Hepatocyte (in vitro differentiated cells): ENCODE data around the gene PAM. TPM values are rescaled to one million over a fixed set of nuclear protein-coding genes. Genes with fewer than 3 reads are reported as not detected.

Experiments used
- DNase-seq: peaks from one replicate; pipeline ENCODE4 v3.0.0-alpha.2; 2016; ENCODE audit warnings: low spot score
- H2AFZ ChIP-seq: fragments of 200-600 bp; sonication (generic); 2 replicates; pipeline ENCODE4 v1.6.0; 2016; ENCODE audit warnings: antibody characterized with exemption, mild to moderate bottlenecking
- H3K27ac ChIP-seq: fragments of 200-600 bp; sonication (generic); 2 replicates; pipeline ENCODE4 v1.5.1; 2016; ENCODE audit warnings: mild to moderate bottlenecking
- H3K27me3 ChIP-seq: fragments of 200-600 bp; sonication (generic); 2 replicates; pipeline ENCODE4 v1.6.1; 2016
- H3K36me3 ChIP-seq: fragments of 200-600 bp; sonication (generic); replicated peaks from 2 replicates; pipeline ENCODE4 v1.5.1; 2016; ENCODE audit warnings: low read depth; ENCODE audit not compliant: insufficient read depth
- H3K4me1 ChIP-seq: fragments of 200-600 bp; sonication (generic); 2 replicates; pipeline ENCODE4 v1.5.1; 2016; ENCODE audit warnings: mild to moderate bottlenecking, moderate library complexity; ENCODE audit not compliant: insufficient read depth
- H3K4me2 ChIP-seq: fragments of 200-600 bp; sonication (generic); 2 replicates; pipeline ENCODE4 v1.6.0; 2016
- H3K4me3 ChIP-seq: fragments of 200-600 bp; sonication (generic); 2 replicates; pipeline ENCODE4 v1.5.1; 2016; ENCODE audit warnings: mild to moderate bottlenecking
- H3K79me2 ChIP-seq: fragments of 200-600 bp; sonication (generic); 2 replicates; pipeline ENCODE4 v1.6.0; 2017; ENCODE audit warnings: mild to moderate bottlenecking
- H3K9me2 ChIP-seq: fragments of 200-600 bp; sonication (generic); replicated peaks from 2 replicates; pipeline ENCODE4 v1.6.0; 2017; ENCODE audit warnings: mild to moderate bottlenecking; ENCODE audit not compliant: insufficient read depth
- H3K9me3 ChIP-seq: fragments of 200-600 bp; sonication (generic); 2 replicates; pipeline ENCODE4 v1.5.1; 2016; ENCODE audit warnings: low read depth, mild to moderate bottlenecking
- H4K20me1 ChIP-seq: fragments of 200-600 bp; sonication (generic); 2 replicates; pipeline ENCODE4 v1.6.0; 2016; ENCODE audit warnings: mild to moderate bottlenecking; ENCODE audit not compliant: insufficient read depth, poor library complexity, severe bottlenecking
- CTCF ChIP-seq: fragments of 200-600 bp; sonication (generic); IDR thresholded peaks from 2 replicates; pipeline ENCODE4 v1.5.1; 2016; ENCODE audit warnings: antibody characterized with exemption, mild to moderate bottlenecking; ENCODE audit not compliant: poor library complexity
- EZH2 ChIP-seq: fragments of 200-600 bp; sonication (generic); IDR thresholded peaks from 2 replicates; pipeline ENCODE4 v1.6.1; 2016; ENCODE audit warnings: antibody characterized with exemption, mild to moderate bottlenecking, borderline replicate concordance
- EZH2phosphoT487 ChIP-seq: fragments of 200-600 bp; sonication (generic); IDR thresholded peaks from one replicate; pipeline ENCODE4 v1.6.1; 2018; ENCODE audit warnings: antibody characterized with exemption, mild to moderate bottlenecking, low read depth, moderate library complexity; ENCODE audit not compliant: unreplicated experiment, severe bottlenecking
- WGBS: methylation state at CpG from one replicate; pipeline ENCODE4 v1.1.6; 2016; ENCODE audit warnings: low lambda C conversion rate; ENCODE audit errors: missing lambda C conversion rate; 5-methylcytosine and 5-hydroxymethylcytosine counted together
- polyA plus RNA-seq: library from polyadenylated mRNA; unstranded; fragments of >200 nt; fragmentation: Nextera tagmentation; extraction: Ambion mirVana; gene quantifications from 2 replicates; pipeline ENCODE4 v1.2.1, GENCODE V29; 2016
- total RNA-seq: library from RNA; depleted of rRNA; stranded (reverse); fragments of >200 nt; gene quantifications from 2 replicates; pipeline ENCODE4 v1.2.3, GENCODE V29; 2014

PAM gene
- total and polyA plus RNA-seq, 2 experiments from 2014 or later: 118 to 158 TPM

DNA sequence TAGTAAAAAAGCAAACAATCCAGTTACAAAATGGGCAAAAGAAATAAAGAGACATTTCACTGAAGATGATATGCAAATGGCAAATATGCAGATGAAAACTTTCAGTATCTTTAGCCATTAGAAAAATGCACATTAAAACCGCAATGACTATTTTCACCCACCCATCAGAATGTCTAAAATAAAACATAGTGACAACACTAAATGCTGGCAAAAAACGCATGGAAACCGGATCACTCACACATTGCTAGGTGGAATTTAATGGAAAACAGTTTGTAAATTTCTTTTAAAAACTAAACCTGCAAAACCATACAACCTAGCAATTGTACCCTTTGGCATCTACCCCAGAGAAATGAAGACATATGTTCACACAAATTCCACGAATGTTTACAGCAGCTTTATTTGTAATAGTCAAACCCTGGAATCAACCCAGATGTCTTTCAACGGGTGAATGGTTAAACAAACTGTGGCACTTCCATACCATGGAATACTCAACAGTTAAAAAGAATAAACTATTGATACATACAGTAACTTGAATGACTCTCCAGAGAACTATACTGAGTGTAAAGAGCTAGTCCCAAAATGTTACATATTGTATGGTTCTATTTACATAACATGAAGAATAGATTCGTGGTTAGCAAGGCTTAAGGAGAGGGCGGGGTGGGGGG, 17.2 kb upstream of the PAM start:
- Histone ChIP-seq H3K9me2 (no peaks in the 10 kb centered on the region), H2AFZ (no peak overlapping the region), H3K4me3 (no peak overlapping the region), H3K36me3 (no peaks in the 10 kb centered on the region), H3K79me2 (no peaks in the 10 kb centered on the region), H3K9me3 (no peaks in the 10 kb centered on the region), H3K4me1 (no peaks in the 10 kb centered on the region), H3K27ac (no peak overlapping the region), H3K4me2 (no peak overlapping the region), H4K20me1 (no peaks in the 10 kb centered on the region), H3K27me3 (no peaks in the 10 kb centered on the region)
- 74% methylated on average over 7 of the region's 7 CpGs for WGBS
- TF ChIP-seq EZH2phosphoT487: no peak
- no peak for TF ChIP-seq EZH2
- no peak for TF ChIP-seq CTCF
- no peak for DNase-seq

GRCh38 chr5:102740515-102740914, 14.6 kb upstream of the PAM start:
- H3K9me2 ChIP-seq: no peaks in the 10 kb centered on the region
- H3K4me3 ChIP-seq: no peak overlapping the region
- H3K36me3 ChIP-seq: no peaks in the 10 kb centered on the region
- H3K27ac ChIP-seq: no peak overlapping the region
- H3K4me2 ChIP-seq: no peak overlapping the region
- H3K79me2 ChIP-seq: no peaks in the 10 kb centered on the region
- DNase-seq: no peak
- H3K9me3 ChIP-seq: no peaks in the 10 kb centered on the region
- no peak for TF ChIP-seq EZH2
- no peak for TF ChIP-seq CTCF
- no peak for TF ChIP-seq EZH2phosphoT487
- 85% methylated on average over 2 of the region's 2 CpGs for WGBS
- H3K4me1 ChIP-seq: no peaks in the 10 kb centered on the region
- H3K27me3 ChIP-seq: no peaks in the 10 kb centered on the region
- H4K20me1 ChIP-seq: no peaks in the 10 kb centered on the region
- no peak overlapping the region for H2AFZ ChIP-seq

GRCh38 chr5:102742215-102742614, 12.9 kb upstream of the PAM start:
- Histone ChIP-seq H3K36me3 (no peaks in the 10 kb centered on the region), H3K79me2 (no peaks in the 10 kb centered on the region), H3K9me3 (no peaks in the 10 kb centered on the region), H3K4me3 (no peak overlapping the region), H4K20me1 (no peaks in the 10 kb centered on the region), H3K4me1 (no peaks in the 10 kb centered on the region), H2AFZ (no peak overlapping the region), H3K9me2 (no peaks in the 10 kb centered on the region), H3K27me3 (no peaks in the 10 kb centered on the region), H3K27ac (no peak overlapping the region), H3K4me2 (no peak overlapping the region)
- WGBS: 73% methylated on average over 3 of the region's 3 CpGs
- no peak for DNase-seq
- TF ChIP-seq EZH2phosphoT487: no peak
- no peak for TF ChIP-seq EZH2
- TF ChIP-seq CTCF: no peak

GRCh38 chr5:102743900-102744299, 11.2 kb upstream of the PAM start:
- no peaks in the 10 kb centered on the region for H3K9me2 ChIP-seq
- H3K4me2 ChIP-seq: no peak overlapping the region
- H2AFZ ChIP-seq: no peak overlapping the region
- no peaks in the 10 kb centered on the region for H4K20me1 ChIP-seq
- TF ChIP-seq EZH2: no peak
- no peak for TF ChIP-seq EZH2phosphoT487
- TF ChIP-seq CTCF: no peak
- no peak overlapping the region for H3K27ac ChIP-seq
- no peaks in the 10 kb centered on the region for H3K36me3 ChIP-seq
- no peaks in the 10 kb centered on the region for H3K4me1 ChIP-seq
- H3K4me3 ChIP-seq: no peak overlapping the region
- no peaks in the 10 kb centered on the region for H3K27me3 ChIP-seq
- WGBS: 90% methylated on average over 4 of the region's 4 CpGs
- H3K9me3 ChIP-seq: no peaks in the 10 kb centered on the region
- H3K79me2 ChIP-seq: no peaks in the 10 kb centered on the region
- no peak for DNase-seq
